ENCODE results near the gene CES5A.
"Not testable (repeated sequence)": the region's sequence is repeated elsewhere in the genome, so short reads cannot be mapped to it uniquely, and the experiment has no call there.

The CES5A gene

DNA sequence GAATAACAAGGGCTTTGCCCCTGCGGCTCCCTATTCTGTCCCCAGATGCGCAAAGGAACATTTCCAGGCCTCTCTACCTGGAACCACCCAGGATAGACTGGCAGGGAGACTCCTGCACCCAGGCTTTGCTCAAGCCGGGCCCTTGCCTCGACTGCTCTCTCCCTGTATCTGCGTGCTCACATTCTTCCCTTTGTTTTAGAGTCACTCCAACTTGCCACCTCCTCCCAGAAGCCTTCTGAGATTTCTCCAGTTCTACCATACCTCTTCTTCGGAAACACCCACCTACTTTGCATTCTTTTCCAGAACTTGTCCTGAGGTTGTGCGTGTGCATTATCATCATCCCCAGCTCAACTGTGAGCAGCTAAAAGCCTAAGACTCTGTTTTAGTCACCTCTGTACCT lies 3.0 kb downstream of the CES5A start:
- no peak for DNase-seq

DNA sequence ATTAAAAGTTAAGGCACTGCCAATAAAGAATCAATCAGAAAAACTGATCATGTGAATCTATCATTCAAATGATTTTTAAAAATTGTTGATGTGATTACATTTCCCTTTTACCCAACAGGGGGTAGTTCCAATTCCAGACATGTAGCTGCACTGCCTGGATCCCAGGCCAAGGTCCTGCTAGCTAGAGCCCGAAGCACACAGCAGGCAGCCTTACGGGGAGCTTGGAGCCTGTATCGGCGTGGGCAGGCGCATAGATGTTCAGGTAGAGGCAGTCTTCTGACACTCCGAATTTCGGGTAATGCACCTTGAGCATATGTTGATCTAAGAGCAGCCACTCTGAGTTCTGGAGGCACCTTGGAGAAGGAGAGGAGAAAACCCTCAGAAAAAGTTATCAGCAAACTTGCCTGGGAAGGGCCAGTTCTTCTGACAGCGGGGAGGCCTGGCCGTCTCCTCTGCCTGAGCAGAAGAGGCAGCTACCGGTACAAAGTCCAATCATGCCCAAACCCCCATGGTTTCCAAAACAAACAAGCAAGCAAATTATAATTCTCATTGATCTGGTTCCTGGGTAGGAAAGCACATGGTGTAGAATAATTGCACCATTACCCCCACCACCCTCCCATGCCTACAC lies 3.6 kb downstream of the CES5A start:
- DNase-seq = no peak

DNA sequence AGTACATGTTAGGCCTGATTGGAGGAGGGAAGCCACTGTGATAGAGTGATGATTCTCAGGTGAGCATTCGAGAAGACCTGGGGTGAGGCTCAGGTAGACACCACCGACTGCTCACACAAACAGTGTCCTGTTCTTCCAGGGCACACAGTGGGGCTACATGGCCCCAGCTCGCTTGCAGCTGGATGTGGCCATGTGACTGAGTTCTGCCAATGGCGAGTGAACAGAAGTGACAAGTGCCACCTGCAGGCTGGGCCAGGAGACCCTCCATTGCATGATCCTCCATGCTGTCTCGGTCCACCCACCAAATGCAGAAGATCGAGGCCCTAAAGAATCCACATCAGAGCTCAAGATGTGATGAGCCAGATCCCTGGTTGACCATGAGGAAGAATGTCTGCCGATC lies 6.2 kb downstream of the CES5A start:
- DNase-seq = no peak

DNA sequence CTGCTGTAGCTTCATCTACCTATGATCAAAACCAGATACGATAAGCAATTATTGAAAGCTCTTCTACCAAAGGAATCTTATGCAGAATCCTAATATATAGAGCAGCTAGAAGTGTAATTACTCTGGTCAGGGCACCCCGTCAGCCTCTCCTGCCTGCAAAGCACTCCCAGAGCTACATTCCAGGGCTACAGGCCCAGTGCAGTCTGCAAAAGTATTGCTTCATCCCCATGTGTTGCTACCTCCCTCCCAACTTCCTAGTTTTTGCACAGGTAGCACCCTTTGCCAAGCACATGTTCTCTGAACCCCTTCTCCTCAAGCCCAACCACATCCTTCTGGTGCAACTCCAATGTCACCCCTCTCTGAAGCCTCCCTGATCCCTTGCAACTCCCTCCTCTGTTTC lies 7.0 kb downstream of the CES5A start:
- DNase-seq = no peak

DNA sequence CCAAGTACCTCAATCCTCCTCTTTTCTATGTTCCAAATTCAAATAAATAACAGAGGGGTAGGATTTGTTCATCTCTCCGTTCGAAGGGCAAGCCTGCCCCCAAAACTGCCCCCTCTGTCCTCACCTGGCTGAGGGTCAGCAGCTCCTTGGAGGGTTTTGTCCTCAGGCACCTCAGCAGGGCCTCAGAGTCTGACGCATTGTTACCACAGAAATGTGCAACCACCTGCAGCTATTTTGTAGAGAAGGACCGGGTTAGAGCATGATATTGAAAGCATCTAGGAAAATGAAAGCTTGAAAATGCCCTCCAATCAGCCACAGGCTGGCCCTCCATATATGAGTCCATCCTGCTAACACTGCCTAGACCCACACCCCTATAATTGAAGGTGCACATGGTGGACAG lies 13.9 kb downstream of the CES5A start:
- no peak for DNase-seq

DNA sequence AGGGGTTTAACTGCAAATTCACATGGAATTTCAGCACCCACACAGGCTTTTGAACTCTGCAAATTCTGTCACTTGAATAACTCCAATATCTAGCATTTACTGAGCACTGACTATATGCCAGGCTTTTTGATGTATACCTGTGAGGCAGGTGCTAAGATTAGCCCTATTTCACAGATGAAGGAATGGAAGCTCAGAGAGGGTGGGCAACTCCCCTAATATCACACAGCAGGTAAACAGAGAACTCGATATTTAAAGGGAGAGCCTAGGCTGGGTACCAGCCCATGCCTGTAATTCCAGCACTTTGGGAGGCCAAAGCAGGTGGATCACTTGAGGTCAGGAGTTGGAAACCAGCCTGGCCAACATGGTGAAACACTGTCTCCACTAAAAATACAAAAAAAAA lies 17.5 kb downstream of the CES5A start:
- DNase-seq = not testable (repeated sequence)

DNA sequence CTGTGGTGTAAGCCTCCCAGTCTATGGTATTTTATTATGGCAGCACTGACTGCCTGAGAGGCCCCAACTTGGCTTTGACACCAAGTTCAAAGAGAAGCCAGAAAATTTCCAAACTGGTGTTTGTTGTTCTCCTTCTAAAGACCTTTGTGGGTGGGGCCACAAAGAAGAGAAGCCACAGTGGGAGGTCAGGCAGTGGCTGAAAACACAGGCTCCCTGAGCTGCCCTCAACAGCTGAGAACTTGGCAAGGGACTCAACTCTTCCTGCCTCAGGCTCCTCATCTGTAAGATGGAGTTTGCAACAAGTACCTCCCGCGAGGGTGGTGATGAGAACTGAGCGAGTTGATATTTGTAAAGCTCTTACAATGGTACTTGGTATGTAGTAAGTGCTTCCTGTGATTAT lies 18.2 kb downstream of the CES5A start:
- no peak for DNase-seq

DNA sequence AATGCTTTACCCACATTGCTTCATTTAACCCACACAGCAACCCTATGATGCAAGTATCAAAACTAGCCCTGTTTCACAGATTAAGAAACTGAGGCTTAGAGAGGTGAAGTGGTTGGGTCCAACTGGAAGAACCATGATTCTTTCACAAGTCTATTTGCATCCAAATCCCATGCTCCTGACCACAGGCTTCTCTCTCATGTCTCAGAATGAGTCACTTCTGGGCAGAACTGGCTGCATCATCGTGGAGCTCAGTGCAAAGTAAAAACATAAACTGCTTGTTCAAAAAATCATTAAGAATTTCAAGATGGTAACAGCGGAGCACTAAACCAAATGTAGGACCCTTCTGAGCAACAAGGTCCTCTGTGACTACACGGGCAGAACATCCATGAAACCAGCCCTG lies 22.1 kb downstream of the CES5A start:
- no peak for DNase-seq

DNA sequence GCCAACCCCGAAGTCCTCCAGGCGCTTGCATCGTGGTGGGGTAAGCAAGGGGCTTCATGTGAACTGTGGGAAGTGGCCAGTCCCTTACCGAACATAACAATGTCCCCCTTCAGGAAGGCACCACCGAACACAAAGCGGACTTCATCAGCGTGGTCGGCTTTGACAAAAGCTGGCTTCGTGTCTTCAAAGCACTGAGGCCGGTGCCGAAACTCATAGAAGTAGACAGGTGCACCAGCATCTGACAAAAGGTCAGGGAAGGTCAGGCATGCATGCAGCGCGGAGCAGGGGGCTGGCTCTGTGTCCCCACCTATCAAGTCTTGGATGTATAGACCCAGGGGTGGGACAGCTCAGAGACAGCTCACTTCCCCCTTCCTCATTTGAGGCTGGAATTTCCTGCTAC lies 25.6 kb downstream of the CES5A start:
- DNase-seq = no peak

DNA sequence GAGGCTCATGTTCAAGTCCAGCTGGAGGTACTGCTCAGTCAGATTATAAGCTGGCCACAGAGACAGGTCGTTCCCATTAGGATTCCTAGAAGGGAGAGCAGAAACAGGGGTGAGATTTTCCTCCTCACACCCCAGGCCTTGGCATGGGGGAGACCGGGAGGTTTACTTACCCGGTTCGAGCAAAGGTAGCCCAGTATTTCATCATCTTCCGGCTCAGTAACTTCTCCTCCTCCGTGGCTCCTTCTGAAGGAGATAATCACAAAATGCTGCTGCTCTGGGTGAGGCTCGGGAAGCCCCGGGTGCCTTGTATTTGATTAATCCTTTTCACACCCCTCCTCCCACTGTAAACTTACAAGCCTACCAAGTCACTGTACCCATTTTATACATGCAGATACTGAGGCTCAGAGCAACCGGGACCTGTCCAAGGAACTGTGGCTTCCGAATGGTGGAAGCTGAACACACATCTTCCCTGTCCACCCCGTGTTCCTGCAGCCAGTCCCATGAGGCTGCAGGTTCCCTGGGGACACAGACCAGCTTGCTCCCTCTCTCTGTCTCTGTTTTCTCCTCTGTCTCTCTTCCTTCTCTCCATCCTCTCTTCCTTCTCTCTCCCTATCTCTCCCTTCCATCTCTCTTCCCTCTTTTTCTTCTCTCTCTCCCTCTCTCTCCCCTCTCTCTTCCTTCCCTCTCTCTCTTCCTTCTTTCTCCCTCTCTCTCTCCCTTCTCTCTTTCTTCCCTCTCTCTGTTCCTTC lies 28.4 kb downstream of the CES5A start:
- DNase-seq = no peak

DNA sequence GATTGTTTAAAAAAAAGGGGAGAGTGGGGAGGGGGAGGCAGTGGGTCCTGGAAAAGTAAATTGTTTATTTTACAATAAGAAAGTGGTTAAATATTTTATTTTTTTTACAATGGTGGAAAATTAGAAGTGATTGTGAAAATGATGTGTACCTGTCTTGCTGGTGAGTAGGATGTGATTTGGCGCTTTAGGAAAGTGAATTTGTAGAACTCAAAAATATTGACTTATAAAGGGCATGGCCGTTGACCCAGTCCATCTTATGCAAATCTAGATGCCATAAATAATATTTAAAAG lies 32.1 kb downstream of the CES5A start:
- DNase-seq = no peak

DNA sequence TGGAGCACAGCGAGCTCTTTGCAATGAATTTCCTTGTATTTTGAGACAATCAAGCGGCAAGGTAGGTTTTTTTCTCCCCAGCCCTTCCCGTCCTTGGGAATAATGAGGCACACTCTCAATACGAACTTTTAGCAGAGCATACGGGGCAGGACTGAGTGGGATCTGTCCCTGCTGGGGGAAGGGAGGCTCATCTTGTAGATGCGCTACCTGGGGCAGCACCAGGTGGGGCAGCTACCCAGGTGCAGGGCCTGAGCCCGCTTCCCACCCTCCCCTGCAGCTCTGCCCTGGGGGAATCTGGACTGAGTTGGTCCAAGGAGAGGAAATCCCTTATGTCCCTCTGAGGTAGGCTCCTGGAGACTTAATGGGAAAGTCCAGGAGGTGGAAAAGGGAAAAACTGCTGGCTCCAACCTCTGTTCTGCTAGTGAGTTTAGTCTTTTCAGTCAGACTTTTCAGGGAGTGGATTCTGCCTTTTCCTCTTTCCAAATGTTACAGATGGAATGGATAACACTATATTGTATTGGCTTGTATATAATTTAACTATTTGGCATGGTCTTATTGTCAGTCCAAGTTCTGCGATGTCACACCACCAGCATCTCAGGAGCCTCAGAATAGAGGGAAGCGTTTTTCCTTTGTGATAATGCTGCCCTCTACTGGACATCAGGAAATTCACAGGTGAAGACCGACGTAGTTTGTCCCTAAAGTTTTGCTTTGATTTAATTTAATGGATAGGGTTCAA lies 32.6 kb downstream of the CES5A start:
- peak; percentile 11 to 14 for DNase-seq

DNA sequence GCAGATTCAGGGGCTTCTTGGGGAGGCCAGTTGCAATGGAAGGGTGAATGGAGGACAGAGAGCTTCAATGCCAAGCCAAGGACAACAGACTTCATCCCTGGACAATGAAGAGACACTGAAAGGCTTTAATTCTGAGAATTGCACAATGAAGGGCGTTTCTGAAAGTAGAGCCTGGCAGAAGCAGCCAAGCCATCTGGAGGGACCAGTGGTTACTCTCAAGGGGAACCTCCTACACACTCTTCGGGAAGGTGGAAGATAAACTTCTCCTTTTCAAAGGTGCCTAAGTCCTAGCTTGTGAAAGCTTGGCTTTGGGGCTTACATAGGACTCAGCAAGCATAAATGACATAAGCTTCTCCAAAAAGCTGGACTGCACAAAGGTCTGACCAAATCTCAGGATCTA lies 36.1 kb downstream of the CES5A start:
- DNase-seq = no peak

DNA sequence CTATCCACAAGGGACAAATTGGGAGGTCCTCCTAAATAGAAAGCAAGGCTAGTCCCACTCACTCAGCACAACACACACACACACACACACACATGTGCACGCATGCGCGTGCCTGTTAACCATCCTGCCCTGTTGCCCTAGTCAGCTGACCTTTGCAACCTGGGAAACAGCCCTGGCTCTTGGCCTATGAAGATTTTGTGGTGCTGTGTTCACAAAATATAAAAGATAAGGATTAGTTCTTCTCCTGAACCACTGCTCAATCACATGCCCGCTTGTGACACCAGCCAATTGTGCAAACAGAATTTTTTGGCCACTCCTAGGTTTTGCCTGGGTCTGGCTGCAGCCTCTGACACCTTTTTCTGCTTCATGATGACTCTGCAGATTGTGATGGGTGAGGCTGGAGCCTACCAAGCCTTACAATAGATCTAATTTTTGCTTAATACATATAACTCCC lies 39.0 kb downstream of the CES5A start:
- DNase-seq = no peak

DNA sequence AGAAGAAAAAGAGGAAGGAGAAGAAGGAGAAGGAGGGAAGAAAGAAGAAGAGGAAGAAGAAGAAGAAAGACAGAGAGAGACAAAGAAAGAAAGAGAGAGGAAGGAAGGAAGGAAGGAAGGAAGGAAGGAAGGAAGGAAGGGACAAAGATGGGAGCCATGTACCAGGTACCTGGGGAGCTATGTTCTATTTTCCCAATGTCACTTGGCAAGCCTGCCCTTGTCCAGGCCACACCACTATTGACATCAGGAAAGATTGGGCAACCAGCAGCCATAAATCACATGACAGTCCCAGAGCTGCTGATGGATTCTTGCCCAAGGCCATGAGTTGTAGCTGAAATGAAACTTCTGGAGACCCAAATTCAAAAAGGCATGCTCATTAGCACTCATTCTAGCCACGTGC lies 39.6 kb downstream of the CES5A start:
- DNase-seq = no peak

DNA sequence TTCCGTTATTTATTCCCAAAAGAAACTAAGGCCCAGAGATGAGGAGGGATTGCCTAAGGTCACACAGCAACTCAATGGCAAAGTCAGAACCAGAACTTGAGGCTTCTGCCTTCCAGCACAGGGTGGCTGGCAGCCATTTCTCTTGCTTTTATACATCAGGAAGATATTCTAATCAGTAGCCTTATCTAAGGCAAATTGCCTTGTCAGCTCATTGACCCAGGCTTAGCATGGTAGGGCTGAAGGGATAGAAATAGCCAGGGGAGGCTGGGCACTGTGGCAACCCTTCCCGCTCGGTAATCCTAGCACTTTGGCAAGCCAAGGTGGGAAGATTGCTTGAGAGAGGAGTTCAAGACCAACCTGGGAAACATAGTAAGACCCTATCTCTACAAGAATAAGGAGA lies 40.0 kb downstream of the CES5A start:
- DNase-seq = not testable (repeated sequence)

DNA sequence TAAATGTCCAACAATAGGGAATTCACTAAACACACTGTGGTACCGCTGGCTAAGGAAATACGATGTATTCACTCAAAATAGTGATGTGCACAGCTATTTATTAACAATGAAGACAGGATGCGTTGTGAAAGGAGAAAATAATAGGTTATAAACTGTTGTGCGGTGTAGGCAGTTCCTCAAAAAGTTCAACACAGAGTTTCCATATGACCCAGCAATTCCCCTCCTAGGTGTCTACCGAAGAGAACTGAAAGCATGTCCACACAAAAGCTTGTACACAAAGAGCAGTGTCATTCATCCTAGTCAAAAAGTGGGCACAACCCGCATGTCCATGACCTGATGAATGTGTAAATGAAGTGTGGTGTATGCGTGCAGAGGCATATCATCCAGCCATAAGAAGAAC lies 41.1 kb downstream of the CES5A start:
- no peak for DNase-seq

DNA sequence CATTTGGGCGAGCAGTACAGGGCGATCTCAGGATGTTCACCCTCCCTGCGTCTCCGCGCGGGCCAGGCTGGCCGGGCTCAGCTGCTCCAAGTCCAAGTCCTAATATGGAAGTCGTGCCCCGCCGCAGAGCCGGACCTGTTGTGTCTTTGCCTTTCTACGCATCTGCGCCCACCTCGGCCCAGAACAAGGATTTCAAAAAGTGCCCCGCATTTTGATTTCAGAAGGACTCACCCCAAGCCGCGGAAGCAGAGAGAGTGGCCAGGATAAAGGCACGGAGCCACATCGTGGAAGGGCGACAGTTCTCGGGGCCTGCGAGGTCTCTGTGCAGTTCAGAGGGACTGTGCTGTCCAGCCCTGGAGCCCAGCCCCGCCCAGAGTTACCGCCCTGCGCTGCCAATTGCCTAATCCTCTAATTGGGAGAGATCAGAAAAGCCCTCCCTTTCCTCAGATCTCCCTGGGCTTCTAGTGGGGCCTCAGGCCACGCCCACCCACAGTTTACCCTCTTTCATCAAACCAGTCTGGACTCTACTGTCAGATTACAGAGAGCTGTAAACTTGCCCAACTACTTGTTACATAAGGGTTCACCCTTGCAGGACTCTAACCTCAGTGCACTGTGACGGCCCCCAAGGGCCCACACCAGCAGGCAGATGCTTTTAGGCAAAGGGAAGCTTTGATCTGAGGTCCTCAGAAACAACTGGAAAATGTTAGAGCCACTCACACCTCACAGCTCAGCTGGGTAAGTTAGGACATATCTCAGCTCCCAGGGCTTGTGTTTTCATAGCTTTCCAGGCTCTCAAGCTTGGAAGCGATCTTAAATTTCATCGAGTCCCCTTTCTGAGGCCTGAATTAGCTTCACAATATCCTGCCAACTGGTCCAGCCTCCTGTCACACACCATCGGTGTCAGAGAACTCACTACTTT lies 42.1 kb downstream of the CES5A start, which contains the start of gene CES1:
Gene CES1 (minus strand): TSS at position 324 of the 919 bp plus-strand sequence. CDS start 41 bp downstream, at position 283.
- no peak for DNase-seq

DNA sequence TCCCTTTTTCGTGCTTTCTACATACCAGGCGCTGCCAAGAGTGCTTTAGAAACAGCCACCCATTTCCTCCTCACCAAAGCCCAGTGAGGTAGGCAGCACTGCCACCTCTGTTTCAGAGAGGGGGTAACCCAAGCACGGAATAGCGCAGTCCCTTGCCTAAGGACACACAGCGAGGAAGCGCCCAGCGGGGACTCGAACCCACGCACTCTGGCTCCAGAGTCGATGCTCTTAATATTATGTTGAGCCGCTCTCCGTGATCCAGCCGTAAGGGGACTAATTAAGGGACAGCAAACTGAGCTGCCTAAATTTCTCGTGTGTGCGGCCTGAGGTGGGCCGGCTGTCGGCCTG lies 42.8 kb downstream of the CES5A start:
- DNase-seq = no peak

DNA sequence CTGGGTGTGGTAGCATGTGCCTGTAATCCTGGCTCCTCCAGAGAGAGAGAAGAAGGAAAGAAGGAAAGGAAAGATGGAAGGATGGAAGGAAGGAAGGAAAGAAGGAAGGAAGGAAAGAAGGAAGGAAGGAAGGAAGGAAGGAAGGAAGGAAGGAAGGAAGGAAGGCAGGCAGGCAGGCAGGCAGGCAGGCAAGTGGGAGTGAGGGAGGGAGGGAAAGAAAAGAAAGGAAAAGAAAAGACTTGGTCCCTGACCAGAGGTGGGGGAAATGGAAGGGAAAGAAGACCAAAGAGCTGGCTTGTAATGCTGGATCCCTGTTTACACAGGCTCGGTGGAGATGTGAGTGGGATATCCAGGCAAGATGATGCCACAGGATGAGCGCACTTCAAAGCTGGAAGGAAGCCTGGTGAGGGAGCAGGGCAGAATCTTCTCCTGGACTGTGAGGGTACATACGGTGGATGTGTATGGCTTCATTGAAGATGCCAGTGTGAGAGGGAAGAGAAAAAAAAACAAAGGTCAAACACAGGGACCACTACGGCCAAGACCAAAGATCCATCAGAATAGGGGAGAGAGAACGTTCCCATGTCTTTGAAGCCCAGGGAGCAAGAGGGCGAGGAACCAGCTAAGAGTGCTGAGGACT lies 44.4 kb downstream of the CES5A start:
- no peak for DNase-seq

DNA sequence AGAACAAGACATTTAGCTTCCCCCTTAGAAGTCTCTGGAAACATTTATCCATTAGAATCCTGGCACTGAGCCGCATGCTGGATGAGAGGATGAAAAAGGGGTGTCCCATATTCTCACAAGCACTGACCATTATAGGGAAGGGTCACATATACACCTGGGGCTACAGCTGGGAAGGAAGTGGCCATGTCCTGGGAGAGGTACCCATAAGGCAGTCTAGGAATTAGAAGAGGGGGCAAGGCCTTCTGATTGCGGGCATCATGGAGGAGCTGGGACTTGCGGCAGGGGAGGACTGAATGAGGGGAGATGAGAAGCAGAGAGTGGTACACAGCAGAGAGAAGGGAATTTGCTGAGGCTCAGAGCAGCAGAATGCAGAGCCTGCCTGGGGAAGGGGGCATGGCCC lies 45.9 kb downstream of the CES5A start:
- DNase-seq = not testable (repeated sequence)

DNA sequence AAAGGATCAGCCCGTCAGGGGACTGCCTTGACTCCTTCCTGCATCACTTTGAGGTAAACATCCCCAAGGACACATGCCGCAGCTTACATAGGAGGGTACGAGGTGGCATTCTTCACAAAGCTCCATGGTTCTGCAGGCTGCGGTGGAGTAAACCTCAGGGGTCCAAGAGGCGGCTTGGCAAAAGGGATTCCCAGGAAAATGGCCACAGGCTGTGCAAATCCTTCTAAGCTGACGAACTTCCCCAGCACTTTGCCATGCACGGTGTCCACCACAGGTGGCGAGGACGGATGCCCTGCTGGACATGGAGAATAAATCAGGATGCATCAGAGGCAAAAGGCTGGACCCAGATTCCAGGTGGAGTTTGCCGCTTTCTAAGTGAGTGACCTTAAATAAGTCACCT lies 46.5 kb downstream of the CES5A start:
- no peak for DNase-seq
